GM08714 (cell line): ENCODE measurements around the gene EGFL8.
"Not testable (repeated sequence)": the region's sequence is repeated elsewhere in the genome, so short reads cannot be mapped to it uniquely, and the experiment has no call there.

Experiments
- H3K4me3 ChIP-seq: fragments of 200-500 bp; sonication (Bioruptor generic); 2 replicates; pipeline ENCODE4 v1.5.1; 2014; ENCODE audit warnings: mild to moderate bottlenecking, low read length, inconsistent platforms
- ZNF274 ChIP-seq: IDR thresholded peaks from 2 replicates; pipeline ENCODE4 v1.6.1; 2012; ENCODE audit warnings: mild to moderate bottlenecking, low read depth, low read length

Gene EGFL8

GRCh38 chr6:32200711-32201475 is 36.5 kb downstream of the EGFL8 start:
- TF ChIP-seq ZNF274, result no peak
- H3K4me3 ChIP-seq, result no peak overlapping the region

GRCh38 chr6:32202186-32202585 is 37.8 kb downstream of the EGFL8 start:
- TF ChIP-seq ZNF274, result no peak
- no peak overlapping the region for H3K4me3 ChIP-seq

- TF ChIP-seq ZNF274, result no peak
- H3K4me3 ChIP-seq, result no peak overlapping the region
Measured at GRCh38 chr6:32203426-32204267, 39.3 kb downstream of the EGFL8 start.

GRCh38 chr6:32204268-32204715 is 39.9 kb downstream of the EGFL8 start:
- no peak for TF ChIP-seq ZNF274
- H3K4me3 ChIP-seq, result no peak overlapping the region

- no peak overlapping the region for H3K4me3 ChIP-seq
- TF ChIP-seq ZNF274, result no peak
Measured at GRCh38 chr6:32208996-32209395, 44.6 kb downstream of the EGFL8 start.

- no peak overlapping the region for H3K4me3 ChIP-seq
- no peak for TF ChIP-seq ZNF274
Measured at GRCh38 chr6:32210191-32210601, 45.8 kb downstream of the EGFL8 start.

GRCh38 chr6:32211432-32211831 is 47.0 kb downstream of the EGFL8 start:
- not testable (repeated sequence) for H3K4me3 ChIP-seq

- no peak for TF ChIP-seq ZNF274
Measured at GRCh38 chr6:32212076-32212760, 47.8 kb downstream of the EGFL8 start.

GRCh38 chr6:32213649-32214048 is 49.3 kb downstream of the EGFL8 start:
- TF ChIP-seq ZNF274, result no peak
- H3K4me3 ChIP-seq, result no peak overlapping the region

More at GRCh38 chr6:32212076-32212760, 47.8 kb downstream of the EGFL8 start:
- H3K4me3 ChIP-seq, result no peak overlapping the region

GRCh38 chr6:32214126-32214525 is 49.7 kb downstream of the EGFL8 start:
- no peak for TF ChIP-seq ZNF274
- no peak overlapping the region for H3K4me3 ChIP-seq

- no peak for TF ChIP-seq ZNF274
- no peak overlapping the region for H3K4me3 ChIP-seq
Measured at GRCh38 chr6:32215617-32216016, 51.2 kb downstream of the EGFL8 start.

- no peak overlapping the region for H3K4me3 ChIP-seq
- TF ChIP-seq ZNF274, result no peak
Measured at GRCh38 chr6:32216285-32216684, 51.9 kb downstream of the EGFL8 start.

GRCh38 chr6:32216998-32217397 is 52.6 kb downstream of the EGFL8 start:
- no peak for TF ChIP-seq ZNF274
- H3K4me3 ChIP-seq, result no peak overlapping the region
